Keratinocyte (primary cell): ENCODE data around the gene JOSD2.

Experiments
- EZH2 ChIP-seq: IDR thresholded peaks from one replicate; pipeline ENCODE4 v1.6.1; 2012; ENCODE audit warnings: inconsistent platforms, mild to moderate bottlenecking, low read length, moderate library complexity
- TF ChIP-seq, protein P1 (sequence below), 3 experiments: IDR thresholded peaks in 1 of 3; conservative IDR thresholded peaks in 1 of 3; optimal IDR thresholded peaks in 1 of 3; 2 replicates in 2 of 3; 3 replicates in 1 of 3; pipeline versions ENCODE3 to v1.5.1; 2011; ENCODE audit warnings: low read length in 3 of 3, mild to moderate bottlenecking in 3 of 3, moderate library complexity in 2 of 3, control low read depth in 1 of 3, inconsistent platforms in 1 of 3; ENCODE audit not compliant: insufficient read depth in 2 of 3; ENCODE audit errors: extremely low read depth in 1 of 3

DNA sequence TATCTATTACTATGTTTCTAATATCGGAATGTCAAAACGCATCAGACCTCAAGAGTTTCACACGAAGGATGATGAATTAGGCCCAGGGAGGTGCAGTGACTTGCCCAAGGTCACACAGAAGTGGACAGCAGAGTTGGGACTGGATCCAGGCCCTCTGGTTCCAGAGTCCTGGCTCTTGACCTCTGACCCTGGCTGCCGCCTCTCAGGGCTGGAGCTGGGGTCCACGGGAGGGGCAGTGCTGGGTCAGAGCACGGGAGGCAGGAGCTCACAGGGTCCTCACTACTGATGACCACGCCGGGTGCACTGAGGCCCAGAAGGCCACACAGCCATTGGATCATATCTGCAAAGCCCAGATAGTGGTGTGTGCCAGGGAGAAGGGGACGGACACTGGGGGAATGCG, 11.9 kb upstream of the JOSD2 start:
- TF ChIP-seq, protein P1, sequence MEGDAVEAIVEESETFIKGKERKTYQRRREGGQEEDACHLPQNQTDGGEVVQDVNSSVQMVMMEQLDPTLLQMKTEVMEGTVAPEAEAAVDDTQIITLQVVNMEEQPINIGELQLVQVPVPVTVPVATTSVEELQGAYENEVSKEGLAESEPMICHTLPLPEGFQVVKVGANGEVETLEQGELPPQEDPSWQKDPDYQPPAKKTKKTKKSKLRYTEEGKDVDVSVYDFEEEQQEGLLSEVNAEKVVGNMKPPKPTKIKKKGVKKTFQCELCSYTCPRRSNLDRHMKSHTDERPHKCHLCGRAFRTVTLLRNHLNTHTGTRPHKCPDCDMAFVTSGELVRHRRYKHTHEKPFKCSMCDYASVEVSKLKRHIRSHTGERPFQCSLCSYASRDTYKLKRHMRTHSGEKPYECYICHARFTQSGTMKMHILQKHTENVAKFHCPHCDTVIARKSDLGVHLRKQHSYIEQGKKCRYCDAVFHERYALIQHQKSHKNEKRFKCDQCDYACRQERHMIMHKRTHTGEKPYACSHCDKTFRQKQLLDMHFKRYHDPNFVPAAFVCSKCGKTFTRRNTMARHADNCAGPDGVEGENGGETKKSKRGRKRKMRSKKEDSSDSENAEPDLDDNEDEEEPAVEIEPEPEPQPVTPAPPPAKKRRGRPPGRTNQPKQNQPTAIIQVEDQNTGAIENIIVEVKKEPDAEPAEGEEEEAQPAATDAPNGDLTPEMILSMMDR (optimal IDR thresholded peaks at IDR 0.05 in 1 of 3, IDR thresholded peaks at IDR 0.05 in 1 of 3, conservative IDR thresholded peaks at IDR 0.05 in 1 of 3; ENCODE audit: extremely low read depth in 1 of 3, insufficient read depth in 2 of 3, low read length in 3 of 3), result no peak
- no peak for TF ChIP-seq EZH2
